GM12864 (cell line): Measurements from ENCODE around the gene GFOD1.

Experiments
- DNase-seq: peaks from one replicate; pipeline ENCODE4 v3.0.0-alpha.2; 2011; ENCODE audit warnings: low read depth
- H3K4me3 ChIP-seq: 2 replicates; pipeline ENCODE4 v1.5.1; 2011; ENCODE audit warnings: mild to moderate bottlenecking, low read depth, low read length, control low read depth
- TF ChIP-seq, protein P1 (sequence below): IDR thresholded peaks from 2 replicates; pipeline ENCODE4 v1.5.1; 2011; ENCODE audit warnings: low read depth, mild to moderate bottlenecking, moderate library complexity, low read length, control low read depth, inconsistent platforms; ENCODE audit errors: missing control alignments

The GFOD1 gene

DNA sequence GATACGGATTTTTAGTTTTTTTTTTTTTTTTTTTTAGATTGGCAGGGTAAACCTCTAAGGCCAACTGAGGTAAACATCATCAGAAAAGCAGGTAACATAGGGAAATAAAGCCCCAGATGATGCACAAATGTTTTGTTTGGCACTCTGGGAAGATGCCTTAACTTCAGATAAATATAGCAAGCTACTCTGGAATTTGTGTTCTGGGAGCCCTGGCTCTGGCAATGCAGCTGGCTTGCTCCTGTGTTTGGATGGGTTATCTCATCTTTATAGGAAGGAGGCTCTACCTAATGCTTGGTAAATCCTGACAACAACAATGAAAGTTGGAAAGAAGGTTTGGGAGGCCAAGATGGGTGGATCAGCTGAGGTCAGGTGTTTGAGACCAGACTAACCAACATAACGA, 77.4 kb downstream of the GFOD1 start:
- H3K4me3 ChIP-seq, result no peak overlapping the region
- no peak for DNase-seq
- TF ChIP-seq, protein P1, sequence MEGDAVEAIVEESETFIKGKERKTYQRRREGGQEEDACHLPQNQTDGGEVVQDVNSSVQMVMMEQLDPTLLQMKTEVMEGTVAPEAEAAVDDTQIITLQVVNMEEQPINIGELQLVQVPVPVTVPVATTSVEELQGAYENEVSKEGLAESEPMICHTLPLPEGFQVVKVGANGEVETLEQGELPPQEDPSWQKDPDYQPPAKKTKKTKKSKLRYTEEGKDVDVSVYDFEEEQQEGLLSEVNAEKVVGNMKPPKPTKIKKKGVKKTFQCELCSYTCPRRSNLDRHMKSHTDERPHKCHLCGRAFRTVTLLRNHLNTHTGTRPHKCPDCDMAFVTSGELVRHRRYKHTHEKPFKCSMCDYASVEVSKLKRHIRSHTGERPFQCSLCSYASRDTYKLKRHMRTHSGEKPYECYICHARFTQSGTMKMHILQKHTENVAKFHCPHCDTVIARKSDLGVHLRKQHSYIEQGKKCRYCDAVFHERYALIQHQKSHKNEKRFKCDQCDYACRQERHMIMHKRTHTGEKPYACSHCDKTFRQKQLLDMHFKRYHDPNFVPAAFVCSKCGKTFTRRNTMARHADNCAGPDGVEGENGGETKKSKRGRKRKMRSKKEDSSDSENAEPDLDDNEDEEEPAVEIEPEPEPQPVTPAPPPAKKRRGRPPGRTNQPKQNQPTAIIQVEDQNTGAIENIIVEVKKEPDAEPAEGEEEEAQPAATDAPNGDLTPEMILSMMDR, result no peak

DNA sequence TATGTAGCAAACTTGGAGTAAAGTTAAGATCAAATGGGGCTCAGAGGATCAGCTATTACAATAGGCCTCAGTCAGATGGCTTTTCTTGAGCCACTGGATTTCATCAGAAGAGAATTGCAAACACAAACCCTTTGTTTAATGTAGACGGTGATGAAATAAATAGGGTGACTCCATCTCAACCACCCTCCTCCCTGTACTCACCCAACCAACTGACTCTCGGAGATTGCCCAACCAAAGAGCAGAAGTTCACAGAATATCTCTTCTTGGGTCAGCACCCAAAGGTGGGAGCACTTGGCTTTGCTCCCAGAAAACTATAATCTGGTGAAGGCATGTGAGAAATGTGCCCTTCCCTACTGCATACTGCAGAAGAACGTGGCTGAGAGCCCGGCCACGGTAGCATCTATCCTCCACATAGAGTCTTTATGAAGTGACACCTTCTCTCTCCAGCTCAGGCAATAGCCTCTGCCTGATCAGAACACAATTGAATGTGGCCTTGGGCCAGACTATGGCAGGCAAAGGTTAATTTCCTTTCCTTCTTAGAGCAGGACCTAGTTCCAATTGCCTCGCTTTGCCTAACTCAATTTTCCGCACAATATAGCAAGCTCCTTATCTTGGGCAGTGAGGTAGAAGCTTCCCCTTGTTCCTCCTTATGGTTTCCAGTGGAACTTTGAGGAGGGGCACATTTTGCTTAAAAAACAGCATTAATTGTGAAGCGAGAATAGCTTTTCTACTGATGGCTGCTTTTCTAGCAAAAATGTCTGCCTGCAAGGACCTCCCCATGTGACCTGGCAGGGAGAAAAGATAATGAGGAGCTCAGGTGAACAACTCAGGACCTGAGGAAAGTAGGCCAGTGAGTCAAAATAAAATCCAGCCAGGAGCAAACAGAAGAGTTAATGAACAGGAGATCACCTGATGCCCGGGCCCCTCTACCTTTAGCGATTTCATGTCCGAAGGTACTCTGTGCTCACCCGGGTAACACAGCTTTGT, 79.4 kb downstream of the GFOD1 start:
- TF ChIP-seq, protein P1, result no peak
- no peak overlapping the region for H3K4me3 ChIP-seq
- DNase-seq, result no peak

DNA sequence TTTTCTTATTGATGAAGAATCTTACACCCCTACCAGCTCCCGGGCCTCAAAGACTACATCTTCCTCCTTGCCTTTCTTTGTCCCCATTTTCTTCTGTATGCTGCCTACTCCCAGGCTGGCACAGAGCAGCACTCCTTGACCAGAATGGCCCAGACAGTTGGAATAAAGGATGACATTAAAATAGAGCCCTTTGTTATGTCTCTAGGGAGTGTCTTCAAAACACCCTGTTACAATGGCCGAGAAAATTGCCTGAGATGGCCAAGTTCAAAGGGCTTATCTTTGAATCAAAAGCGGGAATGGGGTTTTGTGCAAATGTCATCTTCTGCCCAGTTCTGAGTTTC, 80.1 kb downstream of the GFOD1 start:
- TF ChIP-seq, protein P1, result no peak
- no peak overlapping the region for H3K4me3 ChIP-seq
- DNase-seq, result no peak

DNA sequence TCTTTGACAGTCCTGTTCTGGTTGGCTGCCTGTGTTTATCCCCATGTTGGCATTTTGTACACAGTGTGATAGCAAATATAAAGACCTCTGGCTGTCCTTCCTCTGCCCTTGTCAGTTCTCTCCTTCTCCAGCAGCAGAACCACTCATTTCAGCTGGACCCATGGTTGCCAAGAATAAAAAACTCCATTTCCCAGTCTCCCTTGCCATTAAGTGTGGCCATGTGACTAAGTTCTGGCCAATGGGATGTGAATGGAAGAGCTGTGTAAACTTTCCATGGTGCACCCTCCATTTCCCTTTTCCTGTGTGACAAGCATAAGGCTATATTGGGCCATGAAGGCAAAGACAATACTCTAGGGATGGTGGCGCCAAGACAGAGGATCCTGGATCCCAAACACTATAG, 80.6 kb downstream of the GFOD1 start:
- H3K4me3 ChIP-seq, result no peak overlapping the region
- DNase-seq, result no peak
- TF ChIP-seq, protein P1, result no peak

DNA sequence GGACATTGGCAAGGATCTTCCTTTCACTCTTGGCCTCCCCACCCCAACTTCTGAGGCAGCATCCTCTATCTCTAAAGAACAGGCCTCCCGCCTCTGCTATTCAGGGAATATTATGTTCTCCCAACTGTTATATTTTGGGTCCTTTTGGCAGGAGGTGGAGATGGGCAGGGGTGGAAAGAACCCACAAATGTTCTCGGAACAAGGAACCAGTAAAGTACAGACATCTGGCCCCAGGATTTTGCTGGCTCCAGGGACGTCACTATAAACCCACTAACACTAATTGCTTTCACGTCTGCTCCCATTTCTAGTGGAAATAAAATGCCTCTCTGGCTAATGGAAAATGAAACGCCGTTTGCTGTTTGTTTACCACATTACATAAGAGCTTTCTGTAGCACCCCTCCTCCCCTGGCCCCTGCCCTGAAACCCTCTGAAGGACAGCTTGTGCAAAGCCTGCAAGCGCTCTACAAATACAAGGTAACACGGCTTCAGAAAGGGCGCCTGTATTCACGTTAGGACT, 81.4 kb downstream of the GFOD1 start:
- no peak overlapping the region for H3K4me3 ChIP-seq
- TF ChIP-seq, protein P1, result no peak
- no peak for DNase-seq

DNA sequence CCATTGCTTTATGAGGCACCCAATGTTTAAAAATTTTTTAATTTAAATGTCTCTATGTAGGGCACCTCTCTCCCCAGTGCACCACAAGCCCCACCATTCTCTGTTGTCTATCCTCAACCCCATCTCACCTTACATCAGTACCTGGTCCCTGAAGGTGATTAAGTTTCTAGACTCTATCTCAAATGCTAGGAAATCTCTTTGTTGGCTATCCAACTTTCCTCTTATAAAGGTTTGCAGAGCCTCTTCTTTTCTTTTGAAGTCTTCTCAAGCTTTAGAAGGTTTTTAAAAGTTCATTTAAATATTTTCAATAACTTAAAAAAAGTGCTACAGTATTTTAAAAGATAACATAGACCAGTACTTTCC, 82.5 kb downstream of the GFOD1 start:
- H3K4me3 ChIP-seq, result no peak overlapping the region
- TF ChIP-seq, protein P1, result no peak
- no peak for DNase-seq
